A549 treated with ZK216348 at 1 μM for 4 hours (cell line): ENCODE results near the gene VDAC2. TPM values are rescaled to one million over a fixed set of nuclear protein-coding genes. Genes with fewer than 3 reads are reported as not detected.

Experiments used
- total RNA-seq: library from RNA; stranded (reverse); fragments of 200-300 nt; extraction: Qiagen RNA extraction; gene quantifications from 5 replicates; pipeline ENCODE4 v1.2.3, GENCODE V29; 2022; ENCODE audit warnings: low read depth

Gene VDAC2, protein sequence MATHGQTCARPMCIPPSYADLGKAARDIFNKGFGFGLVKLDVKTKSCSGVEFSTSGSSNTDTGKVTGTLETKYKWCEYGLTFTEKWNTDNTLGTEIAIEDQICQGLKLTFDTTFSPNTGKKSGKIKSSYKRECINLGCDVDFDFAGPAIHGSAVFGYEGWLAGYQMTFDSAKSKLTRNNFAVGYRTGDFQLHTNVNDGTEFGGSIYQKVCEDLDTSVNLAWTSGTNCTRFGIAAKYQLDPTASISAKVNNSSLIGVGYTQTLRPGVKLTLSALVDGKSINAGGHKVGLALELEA
- 295 to 365 TPM (median 306 TPM) in 5 replicates for total RNA-seq

DNA sequence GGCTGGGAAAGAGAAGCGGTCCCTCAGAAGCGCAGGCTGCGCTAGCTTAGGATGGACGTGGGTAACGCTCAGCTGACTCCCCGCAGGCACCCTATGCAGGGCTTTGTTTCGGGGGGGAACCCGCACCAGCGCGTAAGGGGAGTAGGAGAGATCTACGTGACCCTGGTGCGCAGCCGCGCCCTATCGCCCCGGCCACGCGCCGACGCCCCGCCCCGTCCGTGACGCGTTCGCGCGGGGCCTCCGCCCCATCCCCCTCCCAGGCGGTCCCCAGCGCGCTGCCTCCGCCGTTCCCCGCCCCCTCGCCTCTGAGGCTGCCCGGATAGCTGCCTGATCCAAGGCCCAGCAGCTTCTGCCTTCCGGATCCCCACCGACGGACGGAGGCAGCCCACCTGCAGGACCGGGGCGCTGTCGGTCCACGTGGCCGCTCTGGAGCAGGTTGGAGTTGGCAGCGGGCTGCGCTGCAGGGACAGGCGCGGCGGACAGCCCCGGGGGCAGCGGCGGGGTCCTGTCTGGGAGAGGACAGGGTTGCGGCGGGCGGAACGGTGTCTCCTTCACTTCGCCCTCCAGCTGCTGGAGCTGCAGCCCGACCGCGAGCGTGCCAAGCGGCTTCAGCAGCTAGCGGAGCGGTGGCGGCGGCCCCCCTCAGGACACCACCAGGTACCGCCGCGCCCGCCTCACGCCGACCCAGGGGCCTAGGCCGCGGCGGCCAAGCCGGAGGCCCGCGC, at the start of gene VDAC2:
VDAC2 (plus strand) TSS at position 515 of the 725 bp plus-strand sequence. CDS start 363 bp downstream, outside the sequence.

DNA sequence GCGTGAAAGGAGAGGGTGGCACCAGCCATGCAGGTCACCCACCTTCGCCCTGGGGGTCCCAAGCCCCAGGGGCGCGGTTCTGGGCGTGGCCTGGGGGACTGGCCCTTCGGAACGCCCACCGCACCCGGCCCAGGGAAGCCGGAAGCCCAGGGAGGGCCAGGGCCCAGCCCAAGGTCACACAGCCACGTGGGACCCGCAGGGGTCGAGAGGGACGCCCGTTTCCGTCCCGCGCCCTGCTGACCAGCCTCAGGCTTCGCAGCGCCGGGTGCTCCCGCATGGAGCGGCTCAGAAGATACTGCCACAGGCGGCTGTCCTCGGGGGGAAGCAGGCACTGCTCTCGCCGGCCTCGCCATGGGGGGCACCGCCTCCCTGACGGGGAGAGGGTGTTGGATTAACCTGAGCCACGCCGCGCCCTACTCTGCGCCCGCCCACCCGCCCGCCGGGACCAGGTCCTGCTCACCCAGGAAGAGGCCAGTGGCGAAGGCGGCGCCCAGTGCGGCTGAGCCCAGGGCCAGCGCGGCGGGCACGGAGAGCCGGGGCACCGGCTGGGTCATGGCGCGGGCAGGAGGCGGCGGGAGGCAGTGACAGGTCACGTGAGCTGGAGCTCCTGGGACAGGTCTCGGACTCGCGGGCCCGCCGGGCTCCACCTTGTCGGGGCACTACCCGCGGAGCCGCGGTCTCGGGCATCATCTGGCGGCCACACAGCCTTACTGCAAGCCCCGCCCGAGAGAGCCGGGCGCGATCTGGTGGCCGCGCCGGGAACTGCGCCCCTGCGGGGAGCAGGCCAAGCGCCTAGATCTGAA, 25.0 kb downstream of the VDAC2 start, which contains the start of gene COMTD1:
COMTD1 (minus strand) TSS at position 583 of the 803 bp plus-strand sequence; CDS start at position 554, 29 bp downstream.

Other genes with a start within 250 kb of the VDAC2 start
- 6.2 to 15.4 TPM (median 12.2 TPM) in 5 replicates for gene SAMD8, start 99.1 kb upstream of the VDAC2 start, total RNA-seq
- gene COMTD1, start 25.2 kb downstream of the VDAC2 start, total RNA-seq = 29.4 to 59.4 TPM (median 50.0 TPM) in 5 replicates
- 6.1 to 11.9 TPM (median 11.2 TPM) in 5 replicates for gene ZNF503, start 191.0 kb downstream of the VDAC2 start, total RNA-seq
- gene LRMDA, start 220.8 kb downstream of the VDAC2 start, total RNA-seq = 3.1 to 5.6 TPM (median 4.5 TPM) in 5 replicates